GM18870 (cell line): Measurements from ENCODE around the gene ACLY.
"Not testable (repeated sequence)": the region's sequence is repeated elsewhere in the genome, so short reads cannot be mapped to it uniquely, and the experiment has no call there.

Experiments used
- ATAC-seq: cut with Tn5 transposase; IDR thresholded peaks from one replicate; pipeline ENCODE4 v1.9.1; 2021; ENCODE audit warnings: moderate library complexity; ENCODE audit not compliant: unreplicated experiment

Gene ACLY

DNA sequence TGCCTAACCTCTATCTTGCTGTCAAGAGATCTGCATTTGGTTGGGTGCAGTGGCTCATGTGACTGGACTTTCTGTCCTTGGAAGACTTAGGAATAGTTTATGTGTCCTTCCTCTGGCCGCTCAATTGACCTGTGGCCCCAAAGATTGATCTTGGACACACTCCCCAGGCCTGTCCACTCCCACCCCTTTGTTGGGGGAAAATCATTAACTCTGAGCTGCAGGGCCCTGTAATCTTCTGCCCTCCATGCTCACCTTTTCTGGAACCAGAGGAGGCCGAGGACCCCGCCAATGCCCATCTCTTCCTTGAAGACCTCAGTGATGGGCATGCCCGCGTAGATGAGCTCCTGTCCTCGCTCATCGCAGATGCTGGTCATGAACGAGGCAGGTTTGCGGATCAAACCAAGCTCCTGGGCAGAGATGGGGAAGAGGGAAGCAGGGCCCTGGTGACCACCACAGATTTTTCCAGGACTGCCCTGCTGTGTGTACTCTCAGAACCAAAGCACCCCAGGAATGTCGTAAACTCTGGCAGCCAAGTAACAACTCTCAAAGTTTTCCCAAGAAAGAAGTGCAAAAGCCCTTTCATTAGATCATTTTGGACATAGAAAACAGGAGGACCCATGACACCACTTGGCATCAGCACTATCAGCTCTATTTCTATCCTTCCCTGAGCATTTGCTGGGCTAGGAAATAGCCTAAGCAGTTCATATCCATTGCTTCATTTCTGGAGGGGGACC lies 45.0 kb downstream of the ACLY start:
- ATAC-seq: no peak

DNA sequence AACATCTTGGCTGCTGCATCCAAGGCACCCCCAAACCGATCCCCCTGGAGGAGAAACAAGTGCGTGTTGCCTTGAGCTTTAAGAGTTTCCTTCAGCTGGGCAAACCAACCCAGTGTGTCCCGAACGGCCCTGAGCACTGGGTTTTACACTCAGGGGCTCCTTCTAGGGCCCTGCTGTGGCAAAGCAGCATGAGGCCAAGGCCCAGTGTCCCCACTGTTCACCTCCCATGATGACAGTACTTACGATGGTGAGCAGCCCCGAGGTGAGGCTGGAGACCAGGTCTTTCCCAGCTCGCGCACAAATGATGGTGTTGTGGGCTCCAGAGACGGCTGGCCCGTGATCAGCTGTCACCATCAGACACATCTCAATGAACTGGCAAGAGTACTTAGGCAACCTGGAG lies 47.0 kb downstream of the ACLY start:
- no peak for ATAC-seq

DNA sequence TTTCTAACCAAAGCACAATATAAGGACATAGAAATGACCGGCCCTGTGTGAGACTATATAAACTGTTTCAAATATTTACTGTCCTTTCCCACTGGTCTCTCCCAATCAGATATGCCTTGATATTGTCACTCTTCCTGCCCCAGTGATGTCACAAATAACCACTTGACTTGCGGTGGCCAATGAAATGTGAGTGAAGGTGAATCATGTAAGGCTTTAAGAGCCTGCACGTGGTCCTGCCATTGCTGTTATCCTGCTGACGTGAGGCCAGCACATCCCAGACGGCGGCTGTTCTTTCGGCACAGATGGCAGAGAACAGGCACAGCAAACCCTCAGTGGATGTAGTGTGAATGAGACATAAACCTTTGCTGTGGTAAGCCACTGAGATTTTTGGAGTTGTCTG lies 48.1 kb downstream of the ACLY start:
- ATAC-seq: no peak

DNA sequence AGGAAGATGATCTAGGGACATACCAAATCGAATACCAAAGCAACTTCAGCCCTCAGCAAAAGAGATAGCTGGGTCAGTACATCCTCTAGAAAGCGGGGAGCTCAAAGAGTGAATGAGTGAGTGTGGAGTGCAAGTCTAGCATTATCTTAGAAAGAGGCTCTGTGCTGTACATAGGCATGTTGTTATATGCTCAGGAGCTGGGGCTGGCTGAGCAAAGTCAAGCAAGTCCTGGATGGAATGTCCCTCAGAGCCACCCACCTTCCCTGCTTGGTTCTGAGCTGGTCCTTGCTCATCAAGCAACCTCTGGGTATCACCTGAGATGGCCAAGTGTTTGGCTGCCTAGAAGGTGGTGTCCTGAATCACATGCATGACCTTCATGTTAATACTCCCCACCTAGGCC lies 48.7 kb downstream of the ACLY start:
- no peak for ATAC-seq

DNA sequence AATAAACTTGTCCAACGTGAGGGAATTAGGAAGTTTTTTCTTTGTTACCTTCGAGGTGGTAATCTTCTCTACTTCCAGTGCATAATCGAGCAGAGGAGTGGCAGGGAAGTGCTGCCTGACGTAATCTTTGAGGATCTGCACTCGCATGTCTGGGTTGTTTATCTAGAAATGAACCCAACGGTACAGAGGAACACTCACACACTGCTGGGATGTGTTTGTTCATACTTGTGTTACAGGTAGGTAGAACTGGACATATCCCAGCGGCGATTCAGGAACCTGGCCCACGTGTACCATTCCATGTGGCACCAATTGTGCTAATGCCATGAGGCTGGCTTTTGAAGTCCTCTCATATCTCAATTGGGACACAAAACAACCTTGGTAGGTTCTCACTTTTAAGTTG lies 49.3 kb downstream of the ACLY start:
- ATAC-seq: no peak

DNA sequence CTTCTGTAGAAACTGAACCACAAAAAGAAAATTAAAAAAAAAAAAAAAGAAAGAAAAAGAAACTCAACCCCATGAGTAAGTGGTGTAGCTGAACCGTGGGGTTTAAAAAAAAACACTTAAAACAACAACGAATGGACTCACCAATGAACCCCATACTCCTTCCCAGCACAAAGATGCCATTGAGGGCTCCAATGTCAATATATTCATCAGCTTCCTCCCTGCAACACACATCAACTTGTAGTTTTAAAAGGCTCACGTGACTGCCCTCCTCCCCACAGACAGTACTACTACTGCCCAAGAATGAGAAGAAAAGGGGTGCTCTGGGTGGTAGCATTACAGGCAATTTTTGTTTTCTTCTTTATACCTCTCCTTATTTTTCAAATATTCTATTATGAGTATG lies 50.2 kb downstream of the ACLY start:
- no peak for ATAC-seq

DNA sequence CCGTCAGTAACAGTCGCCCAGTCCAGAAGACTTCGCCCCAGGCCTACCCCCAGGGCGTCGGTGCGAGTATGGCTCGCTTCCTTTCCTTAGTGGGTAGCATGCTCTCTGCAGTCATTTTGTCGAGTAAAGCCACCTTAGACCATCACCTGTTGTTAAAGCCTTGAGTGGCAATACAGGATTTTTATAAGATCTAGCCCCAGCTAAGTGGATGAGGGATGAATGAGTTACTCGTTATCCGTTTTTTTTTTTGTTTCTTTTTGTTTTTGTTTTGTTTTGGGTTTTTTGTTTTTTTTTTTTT lies 53.2 kb downstream of the ACLY start:
- no peak for ATAC-seq

DNA sequence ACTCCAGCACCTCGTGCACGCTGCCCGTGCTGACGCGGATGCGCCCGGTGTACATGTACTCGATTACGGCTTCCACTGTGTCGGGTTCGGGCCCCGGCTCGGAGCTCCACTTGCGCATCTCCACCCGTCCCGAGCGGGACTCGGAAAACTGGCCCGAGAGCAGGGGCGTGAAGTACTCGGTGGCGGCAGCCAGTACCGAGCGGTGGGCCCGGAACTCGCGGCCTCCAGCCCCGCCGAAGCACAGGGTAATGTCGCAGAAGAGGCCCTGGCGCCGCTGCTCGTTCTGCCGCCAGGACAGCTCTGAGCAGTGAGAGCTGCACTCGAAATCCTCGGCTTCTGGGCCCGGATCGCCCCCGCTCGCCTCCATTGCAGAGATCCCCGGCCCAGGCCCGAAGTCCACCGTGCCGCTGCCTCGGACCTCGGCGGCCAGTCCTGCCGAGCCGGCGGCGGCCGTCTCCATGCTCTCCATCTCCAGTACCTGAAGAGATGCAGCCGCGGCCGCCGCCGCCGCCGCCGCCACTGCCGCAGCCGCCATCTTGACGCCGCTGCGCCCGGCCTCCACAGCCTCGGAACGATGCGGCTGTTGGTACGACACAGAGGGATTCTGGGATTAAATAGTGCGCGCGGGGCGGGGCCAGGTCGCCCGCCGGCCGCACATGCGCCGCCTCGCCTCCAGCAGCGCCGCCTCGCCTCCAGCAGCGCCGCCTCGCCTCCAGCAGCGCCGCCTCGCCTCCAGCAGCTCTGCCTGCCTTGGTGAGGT lies 53.7 kb downstream of the ACLY start, which contains the start of gene KLHL11:
Gene KLHL11, minus strand, starts transcription at position 588 of the 760 bp plus-strand sequence. Its CDS starts 53 bp downstream, at position 535.
- peak; percentile 81 for ATAC-seq

DNA sequence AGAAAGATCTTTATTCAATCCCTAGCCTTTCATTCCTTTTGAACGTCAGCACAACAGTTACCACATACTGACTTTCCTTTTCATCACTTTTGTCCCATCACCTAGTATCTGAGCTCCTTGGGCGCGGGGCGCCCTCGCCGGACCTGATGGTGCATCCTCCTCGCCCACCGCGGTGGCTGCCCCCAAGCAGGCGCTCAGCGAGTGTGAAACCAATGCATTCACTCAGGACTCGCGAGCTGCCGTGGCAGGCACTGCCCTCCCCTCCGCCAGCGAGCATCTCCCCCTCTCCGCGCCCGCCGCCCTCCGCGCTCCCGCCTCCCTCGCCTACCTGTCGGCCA lies 54.3 kb downstream of the ACLY start:
- no peak for ATAC-seq

DNA sequence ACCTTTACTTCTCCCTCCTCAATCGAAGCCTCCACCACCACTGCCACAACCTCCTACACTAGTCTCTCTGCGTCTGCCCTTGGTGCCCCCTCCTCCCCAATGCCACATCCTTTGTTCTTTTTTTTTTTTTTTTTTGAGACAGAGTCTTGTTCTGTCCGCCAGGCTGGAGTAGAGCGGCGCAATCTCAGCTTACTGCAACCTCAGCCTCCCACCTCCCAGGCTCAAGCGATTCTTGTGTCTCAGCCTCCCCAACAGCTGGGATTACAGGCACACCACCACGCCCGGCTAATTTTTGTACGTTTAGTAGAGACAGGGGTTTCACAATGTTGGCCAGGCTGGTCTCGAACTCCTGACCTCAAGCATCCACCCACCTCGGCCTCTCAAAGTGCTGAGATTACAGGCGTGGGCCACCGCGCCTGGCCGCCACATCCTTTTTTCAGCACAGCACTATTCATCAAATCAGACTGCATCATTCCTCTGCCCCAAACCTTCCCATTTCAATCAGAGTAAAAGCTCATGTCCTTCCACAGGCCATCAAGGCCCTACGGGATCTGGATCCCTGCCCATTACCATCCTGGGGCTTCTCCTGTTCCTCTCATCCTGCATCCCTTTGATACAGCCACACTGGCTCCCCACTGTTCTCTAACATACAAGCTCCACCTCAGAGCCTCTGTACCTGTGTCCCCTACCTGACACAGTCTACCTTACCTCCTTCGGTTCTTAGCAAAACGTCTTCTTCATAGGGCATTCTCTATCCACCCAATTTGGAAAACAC lies 55.5 kb downstream of the ACLY start:
- ATAC-seq: no peak

DNA sequence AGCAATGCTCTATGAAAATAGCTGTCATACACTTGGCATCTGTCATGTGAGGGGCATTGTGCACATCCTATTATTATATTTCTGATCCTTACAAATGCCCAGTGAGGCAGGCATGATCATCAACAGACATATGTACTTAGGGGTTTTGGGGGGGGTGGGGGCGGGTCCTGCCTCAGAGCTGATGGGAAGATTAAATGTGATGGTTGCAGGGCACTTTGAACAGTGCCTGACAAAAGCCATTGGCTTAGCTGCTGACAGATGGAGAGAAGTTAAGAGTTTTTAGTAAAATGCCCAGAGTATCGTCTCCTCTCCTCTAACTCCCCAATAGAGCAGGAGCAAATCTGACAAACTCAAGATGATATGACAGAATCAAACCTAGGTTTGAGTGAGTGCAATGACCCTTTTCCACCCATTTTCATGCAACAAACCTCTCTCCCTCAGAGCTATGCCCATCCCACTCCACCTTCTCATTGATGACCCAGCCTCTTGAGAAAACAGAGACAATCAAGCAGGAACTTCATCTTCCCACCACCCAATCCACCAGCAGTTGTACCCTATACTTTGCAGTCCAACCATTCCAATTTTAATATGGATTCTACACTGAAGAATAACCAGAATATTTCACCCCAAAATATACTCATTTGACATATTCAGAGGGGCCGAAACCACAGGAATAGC lies 58.4 kb downstream of the ACLY start:
- no peak for ATAC-seq

DNA sequence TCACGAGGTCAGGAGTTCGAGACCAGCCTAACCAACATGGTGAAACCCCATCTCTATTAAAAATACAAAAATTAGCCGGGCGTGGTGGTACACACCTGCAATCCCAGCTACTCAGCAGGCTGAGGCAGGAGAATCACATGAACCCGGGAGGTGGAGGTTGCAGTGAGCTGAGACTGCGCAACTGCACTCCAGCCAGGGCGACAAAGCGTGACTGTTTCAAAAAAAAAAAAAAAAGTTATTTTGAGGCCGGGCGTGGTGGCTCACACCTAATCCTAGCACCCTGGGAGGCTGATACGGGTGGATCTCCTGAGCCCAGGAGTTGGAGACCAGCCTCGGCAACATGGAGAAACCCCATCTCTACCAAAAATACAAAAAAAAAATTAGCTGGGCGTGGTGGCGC lies 67.4 kb downstream of the ACLY start:
- not testable (repeated sequence) for ATAC-seq

DNA sequence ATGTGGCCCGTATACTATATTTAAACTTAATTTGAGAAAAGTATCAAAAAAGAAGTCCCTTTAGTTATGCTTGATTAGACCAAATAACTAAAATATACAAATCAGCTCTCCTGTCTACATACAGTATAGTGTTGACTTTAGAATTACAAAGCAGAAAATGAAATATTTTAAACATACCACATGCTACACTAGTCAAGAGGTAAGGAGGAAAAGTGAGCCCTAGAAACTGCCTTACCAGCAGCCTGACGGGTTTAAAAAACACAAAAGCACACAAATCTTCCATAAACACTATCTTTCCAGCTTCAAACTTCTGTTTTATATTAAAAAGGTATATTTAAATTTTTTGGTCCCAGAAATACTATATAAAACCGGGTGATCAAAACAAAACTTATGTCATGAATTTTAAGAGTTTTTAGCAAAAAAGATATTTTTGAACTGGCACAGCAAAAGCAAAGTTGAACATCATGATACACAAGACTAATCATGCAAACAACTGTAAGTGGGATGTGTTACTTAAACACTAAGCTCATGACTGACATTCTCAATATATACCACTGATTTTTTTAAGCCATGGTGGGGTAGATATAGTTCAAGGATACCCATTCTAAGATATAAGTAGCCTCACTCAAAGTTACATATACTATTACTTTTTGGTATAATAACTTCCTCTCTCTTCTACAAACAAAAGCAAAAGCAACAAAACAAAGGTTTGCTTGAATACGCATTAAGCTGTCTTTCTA lies 69.3 kb downstream of the ACLY start:
- no peak for ATAC-seq

DNA sequence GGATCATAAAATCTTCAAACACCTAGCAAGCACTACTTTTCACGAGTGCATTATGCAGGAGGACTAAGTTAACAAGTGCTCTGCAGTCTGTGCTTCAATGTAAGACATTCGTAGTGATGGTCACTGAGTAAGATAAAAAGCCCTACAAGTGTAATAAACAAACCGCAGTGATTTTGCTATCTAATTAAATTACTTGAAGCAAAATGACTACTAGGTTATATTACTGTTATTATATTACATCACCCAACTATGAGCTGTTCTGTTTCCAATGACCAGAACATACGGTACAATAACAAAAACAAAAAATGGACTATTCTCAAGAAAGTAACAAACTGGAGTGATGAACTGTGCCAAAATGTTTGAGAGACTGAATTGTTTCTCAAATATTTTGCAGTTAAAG lies 70.0 kb downstream of the ACLY start:
- no peak for ATAC-seq

DNA sequence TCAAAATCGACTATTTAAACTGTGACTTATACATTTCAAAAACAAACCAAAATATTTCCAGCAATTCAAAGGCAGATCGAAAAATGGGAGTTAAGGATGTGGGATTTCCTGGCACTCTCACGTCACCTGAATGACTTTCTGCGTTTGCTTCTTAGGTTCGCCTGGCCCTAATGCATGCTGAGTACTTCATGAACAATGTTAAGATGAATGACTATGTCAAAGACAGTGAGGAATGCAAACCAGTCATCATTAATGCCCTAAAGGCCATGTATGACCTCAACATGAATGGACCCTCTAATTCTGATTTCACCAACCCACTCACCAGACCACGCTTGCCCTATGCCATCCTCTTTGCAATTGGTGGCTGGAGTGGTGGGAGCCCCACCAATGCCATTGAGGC lies 73.8 kb downstream of the ACLY start:
- ATAC-seq: no peak

DNA sequence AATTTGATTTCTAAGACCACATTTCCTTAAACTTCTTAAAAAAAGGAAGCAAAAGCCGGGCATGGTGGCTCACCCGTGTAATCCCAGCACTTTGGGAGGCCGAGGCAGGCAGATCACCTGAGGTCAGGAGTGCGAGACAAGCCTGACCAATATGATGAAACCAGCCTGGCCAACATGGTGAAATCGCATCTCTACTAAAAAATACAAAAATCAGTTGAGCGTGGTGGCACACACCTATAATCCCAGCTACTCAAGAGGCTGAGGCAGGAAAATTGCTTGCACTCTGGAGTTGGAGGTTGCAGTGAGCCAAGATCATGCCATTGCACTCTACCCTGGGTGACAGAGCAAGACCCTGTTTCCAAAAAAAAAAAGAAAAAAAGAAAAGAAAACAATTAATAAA lies 78.0 kb downstream of the ACLY start:
- not testable (repeated sequence) for ATAC-seq

DNA sequence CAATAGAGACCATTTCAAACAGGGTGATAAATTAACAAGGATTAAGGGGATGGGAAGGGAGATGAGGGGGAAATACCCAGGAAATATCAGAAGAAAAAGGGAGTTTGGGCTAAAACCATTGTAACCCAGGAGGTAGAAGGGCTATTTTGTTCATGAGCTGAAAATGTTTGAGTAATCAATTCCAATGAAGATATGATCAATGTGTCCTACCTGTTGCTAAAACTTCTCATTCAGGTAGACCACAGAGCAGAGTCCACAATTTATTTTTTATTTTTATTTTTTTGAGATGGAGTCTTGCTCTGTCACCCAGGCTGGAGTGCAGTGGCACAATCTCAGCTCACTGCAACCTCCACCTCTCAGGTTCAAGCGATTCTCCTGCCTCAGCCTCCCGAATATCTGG lies 79.3 kb downstream of the ACLY start:
- not testable (repeated sequence) for ATAC-seq

DNA sequence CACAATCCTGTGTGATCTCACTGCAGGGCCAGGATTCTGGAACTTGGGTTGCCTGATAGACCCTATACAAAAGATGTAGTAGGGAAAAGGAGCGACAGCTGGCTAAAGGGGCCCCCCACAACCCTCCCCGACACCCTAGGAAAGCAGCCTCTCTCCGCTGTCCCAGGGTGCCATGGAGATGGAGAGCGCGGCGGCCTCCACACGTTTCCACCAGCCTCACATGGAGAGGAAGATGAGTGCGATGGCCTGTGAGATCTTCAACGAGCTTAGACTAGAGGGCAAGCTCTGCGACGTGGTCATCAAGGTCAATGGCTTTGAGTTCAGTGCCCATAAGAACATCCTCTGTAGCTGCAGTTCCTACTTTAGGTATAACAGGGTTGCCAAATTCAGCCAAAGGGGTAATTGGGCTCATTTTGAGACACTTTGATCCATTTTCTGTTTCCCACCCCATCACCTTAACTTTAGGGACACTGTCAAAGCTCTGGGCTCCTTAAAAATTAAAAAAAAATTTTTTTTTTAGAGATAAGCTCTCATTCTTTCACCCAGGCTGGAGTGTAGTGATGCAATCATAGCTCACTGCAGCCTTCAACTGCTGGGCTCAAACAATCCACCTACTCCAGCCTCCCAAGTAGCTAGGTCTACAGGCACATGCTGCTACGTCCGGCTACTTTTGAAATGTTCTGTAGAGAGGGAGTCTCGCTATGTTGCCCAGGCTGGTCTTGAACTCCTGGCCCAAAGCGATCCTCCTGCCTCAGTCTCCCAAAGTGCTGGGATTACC lies 80.8 kb downstream of the ACLY start, which contains the start of gene KLHL10:
Gene KLHL10, plus strand, starts transcription at position 65 of the 778 bp plus-strand sequence. Its CDS starts 108 bp downstream, at position 173.
- no peak for ATAC-seq

DNA sequence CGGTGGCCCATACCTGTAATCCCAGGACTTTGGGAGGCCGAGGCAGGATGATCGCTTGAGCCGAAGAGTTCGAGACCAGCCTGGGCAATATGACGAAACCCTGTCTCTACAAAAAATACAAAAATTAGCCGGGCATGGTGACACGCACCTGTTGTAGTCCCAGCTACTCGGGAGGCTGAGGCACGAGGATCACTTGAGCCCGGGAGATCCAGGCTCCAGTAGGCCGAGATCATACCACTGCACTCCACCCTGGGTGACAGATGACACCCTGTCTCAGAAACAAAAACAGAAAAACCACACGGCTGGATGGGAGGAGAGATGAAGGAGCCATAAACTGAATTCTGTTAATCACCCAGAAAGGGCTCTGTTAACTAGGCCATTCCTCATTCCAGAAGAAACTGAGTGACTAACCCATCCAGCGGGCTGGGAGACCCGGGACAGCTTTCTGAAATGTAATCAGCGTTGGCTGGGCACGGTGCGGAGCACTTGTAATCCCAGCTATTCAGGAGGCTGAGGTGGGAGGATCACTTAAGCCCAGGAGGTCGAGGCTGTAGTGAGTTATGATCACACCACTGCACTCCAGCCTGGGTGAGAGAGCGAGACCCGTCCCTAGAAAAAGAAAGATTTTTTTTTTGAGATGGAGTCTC lies 82.1 kb downstream of the ACLY start:
- no peak for ATAC-seq
